GM13977 (cell line): ENCODE measurements around the gene DACH1.

Experiments used
- DNase-seq: peaks from one replicate; pipeline ENCODE4 v3.0.0; 2012; ENCODE audit warnings: low spot score
- in situ Hi-C: fragments of 300-500 bp; cut with MboI; formaldehyde crosslinking; loops from one replicate; pipeline ENCODE4 v1.12.0; 2022; ENCODE audit warnings: low sequenced_read_pairs, low pct_unique_long_range_greater_than_20kb, mixed read lengths, inconsistent platforms; ENCODE audit not compliant: unreplicated experiment
- TF ChIP-seq, protein P1 (sequence below): IDR thresholded peaks from 2 replicates; pipeline ENCODE4 v1.5.1; 2012; ENCODE audit warnings: mild to moderate bottlenecking, control low read depth; ENCODE audit not compliant: insufficient read depth; ENCODE audit errors: extremely low read depth, missing control alignments

Gene DACH1

DNA sequence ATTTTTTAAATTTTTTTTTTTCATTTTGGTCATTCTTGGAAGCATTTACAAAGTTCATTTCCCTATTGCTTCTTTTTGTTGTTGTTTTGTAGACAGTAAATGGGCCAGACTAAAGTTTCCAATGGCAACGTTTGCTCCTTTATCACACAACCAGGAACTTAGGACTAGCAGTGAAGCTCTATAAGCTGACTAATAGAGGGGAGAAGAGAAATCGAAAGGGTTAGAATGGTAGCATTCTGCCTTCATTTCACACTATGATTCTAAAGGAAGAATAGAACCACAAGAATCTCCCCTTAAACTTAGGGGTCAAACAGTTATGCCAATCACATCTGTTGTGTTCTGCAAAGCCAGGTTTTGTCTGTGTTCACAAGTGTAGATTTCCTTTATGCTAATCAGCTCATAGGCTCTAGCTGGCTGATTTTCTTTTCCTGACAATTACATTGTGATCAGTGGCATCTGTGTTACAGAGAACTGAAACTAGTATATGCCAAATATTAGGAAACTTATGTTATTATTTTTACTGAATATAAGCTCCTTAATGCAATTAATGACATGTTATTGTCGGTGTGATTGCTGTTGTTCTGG is 467.3 kb downstream of the DACH1 start:
- in situ Hi-C loops, result no loop called here
- no peak for DNase-seq
- TF ChIP-seq, protein P1, sequence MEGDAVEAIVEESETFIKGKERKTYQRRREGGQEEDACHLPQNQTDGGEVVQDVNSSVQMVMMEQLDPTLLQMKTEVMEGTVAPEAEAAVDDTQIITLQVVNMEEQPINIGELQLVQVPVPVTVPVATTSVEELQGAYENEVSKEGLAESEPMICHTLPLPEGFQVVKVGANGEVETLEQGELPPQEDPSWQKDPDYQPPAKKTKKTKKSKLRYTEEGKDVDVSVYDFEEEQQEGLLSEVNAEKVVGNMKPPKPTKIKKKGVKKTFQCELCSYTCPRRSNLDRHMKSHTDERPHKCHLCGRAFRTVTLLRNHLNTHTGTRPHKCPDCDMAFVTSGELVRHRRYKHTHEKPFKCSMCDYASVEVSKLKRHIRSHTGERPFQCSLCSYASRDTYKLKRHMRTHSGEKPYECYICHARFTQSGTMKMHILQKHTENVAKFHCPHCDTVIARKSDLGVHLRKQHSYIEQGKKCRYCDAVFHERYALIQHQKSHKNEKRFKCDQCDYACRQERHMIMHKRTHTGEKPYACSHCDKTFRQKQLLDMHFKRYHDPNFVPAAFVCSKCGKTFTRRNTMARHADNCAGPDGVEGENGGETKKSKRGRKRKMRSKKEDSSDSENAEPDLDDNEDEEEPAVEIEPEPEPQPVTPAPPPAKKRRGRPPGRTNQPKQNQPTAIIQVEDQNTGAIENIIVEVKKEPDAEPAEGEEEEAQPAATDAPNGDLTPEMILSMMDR, result no peak

DNA sequence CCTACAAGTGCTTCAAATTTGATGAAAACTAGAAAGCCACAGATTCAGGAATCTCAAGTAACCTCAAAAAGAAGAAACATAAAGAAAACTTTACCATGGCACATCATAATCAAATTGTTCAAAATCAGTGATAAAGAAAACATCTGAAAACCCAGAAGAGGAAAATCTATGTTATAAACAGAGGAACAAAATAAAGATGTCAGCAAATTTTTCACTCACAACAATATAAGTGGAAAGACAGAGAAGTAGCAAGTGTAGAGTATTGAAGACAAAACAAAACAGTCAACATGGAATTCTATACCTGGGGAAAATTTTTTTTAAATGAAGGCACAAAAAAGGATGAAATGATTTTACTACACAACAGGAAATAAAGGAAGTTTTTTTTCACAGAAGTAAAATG is 470.9 kb downstream of the DACH1 start:
- DNase-seq, result no peak
- in situ Hi-C loops, result no loop called here
- TF ChIP-seq, protein P1, result no peak

DNA sequence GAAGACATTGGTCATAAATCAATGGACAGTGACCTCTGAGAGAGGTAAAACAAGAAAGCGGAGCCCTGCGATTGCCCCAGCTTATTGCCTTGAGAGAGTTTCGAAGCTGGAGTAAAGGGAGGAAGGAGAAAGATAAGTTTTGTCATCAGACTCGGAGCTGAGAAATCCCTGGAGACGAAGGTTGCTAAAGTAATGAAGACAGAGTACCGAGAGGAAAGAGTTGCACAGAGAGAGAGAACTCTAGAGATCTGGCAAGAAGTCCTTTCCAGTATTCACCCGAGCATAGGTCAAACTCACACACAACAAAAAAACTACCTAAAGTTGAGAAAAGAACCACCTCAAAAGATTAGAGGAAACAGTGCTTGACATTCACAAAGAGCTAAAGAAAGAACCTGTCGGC is 472.0 kb downstream of the DACH1 start:
- in situ Hi-C loops, result no loop called here
- TF ChIP-seq, protein P1, result no peak
- DNase-seq, result no peak

DNA sequence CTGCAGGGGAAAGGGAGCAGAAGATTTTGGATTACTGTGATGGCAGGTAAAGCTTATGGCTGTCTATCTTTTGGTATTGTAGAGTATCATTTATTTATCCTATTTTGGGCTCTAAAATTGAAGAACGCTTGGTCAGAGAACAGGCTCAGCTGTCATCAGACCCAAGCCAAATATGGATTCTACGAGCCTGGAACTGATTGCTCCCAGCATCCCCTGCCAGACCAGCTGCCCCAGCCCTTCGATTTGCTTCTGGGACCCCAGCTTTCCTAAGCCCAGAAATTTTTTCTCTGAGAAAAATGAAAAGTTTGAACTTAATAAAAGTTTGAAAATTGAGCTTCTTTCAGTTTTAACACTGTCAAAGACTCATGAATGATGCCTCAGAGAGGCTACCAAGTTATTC is 472.8 kb downstream of the DACH1 start:
- TF ChIP-seq, protein P1, result no peak
- no peak for DNase-seq
- in situ Hi-C loops, result no loop called here
